Measurements from ENCODE around the gene ARID1B.

GRCh38 chr6:156783958-156784357 is 6.8 kb downstream of the ARID1B start:
- TF ChIP-seq CTCF (IDR thresholded peaks at IDR 0.05) (no peak), POLR2AphosphoS5 (IDR thresholded peaks at IDR 0.05) (no peak), POLR2A (IDR thresholded peaks at IDR 0.05) (no peak)

Data from prostate gland (tissue), 2 donors.